Uterus (tissue), 2 donors: ENCODE measurements around the gene IFIT1B.

Experiments used
- CTCF ChIP-seq, 4 experiments: fragments of 200-600 bp in 2 of 4; fragments of 450-650 bp in 2 of 4; sonication (generic) in 2 of 4; IDR thresholded peaks; one replicate each; pipeline ENCODE4 v1.5.1; 2016 to 2019; ENCODE audit warnings: antibody characterized with exemption in 4 of 4, mild to moderate bottlenecking in 2 of 4, moderate library complexity in 1 of 4
- POLR2A ChIP-seq, 2 donors: fragments of 450-650 bp; IDR thresholded peaks; one replicate each; pipeline ENCODE4 v1.6.1; 2016; ENCODE audit warnings: antibody characterized with exemption in 2 of 2, mild to moderate bottlenecking in 1 of 2, moderate library complexity in 1 of 2

DNA sequence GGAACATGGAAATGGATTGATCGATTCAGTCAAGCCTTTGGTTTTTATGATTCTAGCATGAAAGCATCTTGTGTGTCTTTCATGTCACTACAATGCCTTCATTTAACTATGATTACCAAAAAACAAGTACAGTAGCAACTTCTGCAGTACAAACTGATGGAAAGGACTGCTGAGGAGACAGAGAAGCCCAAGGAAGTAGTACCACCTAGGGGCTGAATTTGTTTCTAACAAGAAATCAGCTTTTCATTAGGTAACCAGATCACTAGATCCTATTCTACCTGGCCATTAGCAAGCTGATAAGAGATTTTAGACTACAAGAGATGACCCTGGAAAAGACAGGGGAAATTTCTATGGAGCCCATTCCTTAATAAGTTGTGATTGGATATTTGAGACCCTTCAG is 11.4 kb downstream of the IFIT1B start:
- TF ChIP-seq CTCF (IDR thresholded peaks at IDR 0.05) = peak in 3 of 4 experiments; percentile 22 to 48 (median 47)
- TF ChIP-seq POLR2A (IDR thresholded peaks at IDR 0.05) = no peak
